HepG2 (cell line): ENCODE results near the gene NOL8. TPM values are rescaled to one million over a fixed set of nuclear protein-coding genes. Genes with fewer than 3 reads are reported as not detected.
A peak's percentile ranks its signal among the peaks of the same experiment; 100 is the strongest.

Source experiments
- ARID4A ChIP-seq: sonication (generic); formaldehyde crosslinking; IDR thresholded peaks from 2 replicates; pipeline ENCODE4 v1.5.0; 2020; ENCODE audit warnings: mild to moderate bottlenecking, missing genetic modification reagents, borderline replicate concordance
- ATM ChIP-seq: fragments of 450-650 bp; IDR thresholded peaks from 2 replicates; pipeline ENCODE4 v1.7.1; 2017; ENCODE audit warnings: mild to moderate bottlenecking, borderline replicate concordance
- EZH2 ChIP-seq: conservative IDR thresholded peaks from 2 replicates; pipeline ENCODE4 v1.6.1; 2012; ENCODE audit warnings: mild to moderate bottlenecking, low read depth, low read length, moderate library complexity
- FOXK1 ChIP-seq: sonication (generic); formaldehyde crosslinking; IDR thresholded peaks from 2 replicates; pipeline ENCODE4 v1.4.0; 2020; ENCODE audit warnings: low read depth, missing genetic modification reagents, borderline replicate concordance
- GATAD1 ChIP-seq: IDR thresholded peaks from 2 replicates; pipeline ENCODE4 v1.6.1; 2016; ENCODE audit warnings: missing genetic modification reagents, missing compliant biosample characterization
- KLF6 ChIP-seq: IDR thresholded peaks from 2 replicates; pipeline ENCODE4 v1.8.0; 2016; ENCODE audit warnings: missing biosample characterization, missing genetic modification reagents
- PLSCR1 ChIP-seq: sonication (generic); formaldehyde crosslinking; IDR thresholded peaks from 2 replicates; pipeline ENCODE4 v1.5.0; 2020; ENCODE audit warnings: missing genetic modification reagents, mild to moderate bottlenecking, borderline replicate concordance
- SMYD3 ChIP-seq: sonication (generic); formaldehyde crosslinking; IDR thresholded peaks from 2 replicates; pipeline ENCODE4 v1.8.1; 2023; ENCODE audit warnings: mild to moderate bottlenecking, missing genetic modification reagents
- THAP11 ChIP-seq: IDR thresholded peaks from 2 replicates; pipeline ENCODE4 v1.6.1; 2016; ENCODE audit warnings: missing biosample characterization, missing genetic modification reagents
- THAP8 ChIP-seq: sonication (generic); formaldehyde crosslinking; IDR thresholded peaks from 2 replicates; pipeline ENCODE4 v1.5.1; 2020; ENCODE audit warnings: missing genetic modification reagents, mild to moderate bottlenecking, borderline replicate concordance
- U2AF1 ChIP-seq: fragments of 200-400 bp; formaldehyde crosslinking; optimal IDR thresholded peaks from 2 replicates; pipeline ENCODE3; 2017; ENCODE audit warnings: mild to moderate bottlenecking, low read depth, low read length
- ZBTB21 ChIP-seq: sonication (generic); formaldehyde crosslinking; IDR thresholded peaks from 2 replicates; pipeline ENCODE4 v1.4.0; 2020; ENCODE audit warnings: missing genetic modification reagents
- ZBTB3 ChIP-seq: sonication (generic); formaldehyde crosslinking; IDR thresholded peaks from 2 replicates; pipeline ENCODE4 v1.4.0; 2020; ENCODE audit warnings: low read depth, mild to moderate bottlenecking, moderate library complexity, missing genetic modification reagents, borderline replicate concordance
- ZFP41 ChIP-seq: sonication (generic); formaldehyde crosslinking; IDR thresholded peaks from 2 replicates; pipeline ENCODE4 v1.4.0; 2020; ENCODE audit warnings: mild to moderate bottlenecking, missing genetic modification reagents, borderline replicate concordance
- ZNF18 ChIP-seq: sonication (generic); formaldehyde crosslinking; IDR thresholded peaks from 2 replicates; pipeline ENCODE4 v1.8.0; 2022; ENCODE audit warnings: mild to moderate bottlenecking, missing genetic modification reagents; ENCODE audit not compliant: insufficient replicate concordance
- ZNF556 ChIP-seq: sonication (generic); formaldehyde crosslinking; IDR thresholded peaks from 2 replicates; pipeline ENCODE4 v1.4.0; 2020; ENCODE audit warnings: mild to moderate bottlenecking, missing genetic modification reagents, borderline replicate concordance
- ZNF713 ChIP-seq: sonication (generic); formaldehyde crosslinking; IDR thresholded peaks from 2 replicates; pipeline ENCODE4 v1.4.0; 2020; ENCODE audit warnings: mild to moderate bottlenecking, missing genetic modification reagents
- ZNF737 ChIP-seq: sonication (generic); formaldehyde crosslinking; IDR thresholded peaks from 2 replicates; pipeline ENCODE4 v1.5.0; 2020; ENCODE audit warnings: missing genetic modification reagents, mild to moderate bottlenecking, borderline replicate concordance
- ZNF788 ChIP-seq: sonication (generic); formaldehyde crosslinking; IDR thresholded peaks from 2 replicates; pipeline ENCODE4 v1.5.0; 2020; ENCODE audit warnings: mild to moderate bottlenecking, missing genetic modification reagents, borderline replicate concordance
- ZZZ3 ChIP-seq: sonication (generic); formaldehyde crosslinking; IDR thresholded peaks from 2 replicates; pipeline ENCODE4 v1.4.0; 2020; ENCODE audit warnings: missing genetic modification reagents, mild to moderate bottlenecking, borderline replicate concordance
- polyA plus RNA-seq, 8 experiments: library from polyadenylated mRNA; depleted of rRNA in 3 of 8; stranded (reverse) in 7 of 8; unstranded in 1 of 8; fragments of >200 nt; fragmentation: Illumina TruSeq in 4 of 8; extraction: Trizol in 4 of 8; gene quantifications; 2 replicates each; pipeline versions ENCODE4 v1.2.1 to v1.2.3, GENCODE V29; 2011 to 2016; ENCODE audit warnings: low read depth in 4 of 8, missing spikeins in 1 of 8, mixed read lengths in 1 of 8; ENCODE audit not compliant: insufficient read depth in 1 of 8
- total RNA-seq, 5 experiments: library from RNA; depleted of rRNA; stranded (reverse); fragments of >200 nt; fragmentation: Illumina TruSeq; extraction: Trizol; gene quantifications; 2 replicates each; pipeline ENCODE4 v1.2.3, GENCODE V29; 2016; ENCODE audit warnings: low read depth in 1 of 5

NOL8 gene
- total and polyA plus RNA-seq, 2 of the 13 experiments (the other 11 are each of a cell fraction or from before 2014, with no cell fraction given), result 12.8 to 36.3 TPM

- TF ChIP-seq ARID4A (CRISPR knock-in tag) (peak; percentile 99), ZBTB21 (CRISPR knock-in tag) (no peak), THAP11 (CRISPR knock-in tag) (peak; percentile 92), ZNF556 (CRISPR knock-in tag) (peak; percentile 88), GATAD1 (CRISPR knock-in tag) (peak; percentile 97), ZNF788 (peak; percentile 88; the same call in 1 of the 2 replicates), U2AF1 (no peak), THAP8 (CRISPR knock-in tag) (peak; percentile 31; the same call in 1 of the 2 replicates), ZNF713 (CRISPR knock-in tag) (no peak), ZNF18 (CRISPR knock-in tag) (peak; percentile 76), ZFP41 (CRISPR knock-in tag) (no peak; the same call in 1 of the 2 replicates), KLF6 (CRISPR knock-in tag) (peak; percentile 60; the same call in 1 of the 2 replicates), ATM (no peak), FOXK1 (CRISPR knock-in tag) (peak; percentile 81; the same call in 1 of the 2 replicates), EZH2 (no peak), ZZZ3 (CRISPR knock-in tag) (peak; percentile 89; the same call in 1 of the 2 replicates), ZNF737 (CRISPR knock-in tag) (peak; percentile 88; the same call in 1 of the 2 replicates), ZBTB3 (CRISPR knock-in tag) (peak; percentile 98), SMYD3 (peak; percentile 92), PLSCR1 (CRISPR knock-in tag) (no peak)
Measured at GRCh38 chr9:92293452-92294296, 31.5 kb downstream of the NOL8 start, which contains the start of gene IARS1 (continued).
